Activated CD8-positive, alpha-beta memory T cell treated with anti-CD3 and anti-CD28 coated beads, Interleukin-2, amount 50 U/mL, for 48 hours (primary cell): Measurements from ENCODE around the gene SNAP29.
"Not testable (repeated sequence)": the region's sequence is repeated elsewhere in the genome, so short reads cannot be mapped to it uniquely, and the experiment has no call there.

ENCODE experiments used
- DNase-seq: peaks from one replicate; pipeline ENCODE4 v3.0.0-alpha.2; 2020

Gene SNAP29

DNA sequence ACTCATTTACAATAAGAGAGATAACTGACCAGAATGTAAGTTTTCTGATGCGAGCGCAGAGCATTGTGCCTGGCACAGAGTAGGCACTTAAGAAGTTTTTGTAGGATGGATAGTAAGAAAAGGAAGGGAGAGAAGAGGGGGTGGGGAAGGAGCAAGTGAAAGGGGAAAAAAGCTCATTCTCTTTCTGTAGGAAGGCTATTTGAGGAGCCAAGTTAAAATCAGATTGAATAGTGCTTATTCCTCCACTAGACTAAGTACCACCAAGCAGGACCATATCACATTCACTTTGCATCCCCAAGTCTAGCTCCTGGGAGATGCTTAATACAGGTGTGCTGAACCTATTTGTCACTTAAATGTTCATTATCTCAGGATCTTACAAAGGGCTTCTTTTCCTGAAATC, 44.3 kb downstream of the SNAP29 start:
- DNase-seq: no peak

DNA sequence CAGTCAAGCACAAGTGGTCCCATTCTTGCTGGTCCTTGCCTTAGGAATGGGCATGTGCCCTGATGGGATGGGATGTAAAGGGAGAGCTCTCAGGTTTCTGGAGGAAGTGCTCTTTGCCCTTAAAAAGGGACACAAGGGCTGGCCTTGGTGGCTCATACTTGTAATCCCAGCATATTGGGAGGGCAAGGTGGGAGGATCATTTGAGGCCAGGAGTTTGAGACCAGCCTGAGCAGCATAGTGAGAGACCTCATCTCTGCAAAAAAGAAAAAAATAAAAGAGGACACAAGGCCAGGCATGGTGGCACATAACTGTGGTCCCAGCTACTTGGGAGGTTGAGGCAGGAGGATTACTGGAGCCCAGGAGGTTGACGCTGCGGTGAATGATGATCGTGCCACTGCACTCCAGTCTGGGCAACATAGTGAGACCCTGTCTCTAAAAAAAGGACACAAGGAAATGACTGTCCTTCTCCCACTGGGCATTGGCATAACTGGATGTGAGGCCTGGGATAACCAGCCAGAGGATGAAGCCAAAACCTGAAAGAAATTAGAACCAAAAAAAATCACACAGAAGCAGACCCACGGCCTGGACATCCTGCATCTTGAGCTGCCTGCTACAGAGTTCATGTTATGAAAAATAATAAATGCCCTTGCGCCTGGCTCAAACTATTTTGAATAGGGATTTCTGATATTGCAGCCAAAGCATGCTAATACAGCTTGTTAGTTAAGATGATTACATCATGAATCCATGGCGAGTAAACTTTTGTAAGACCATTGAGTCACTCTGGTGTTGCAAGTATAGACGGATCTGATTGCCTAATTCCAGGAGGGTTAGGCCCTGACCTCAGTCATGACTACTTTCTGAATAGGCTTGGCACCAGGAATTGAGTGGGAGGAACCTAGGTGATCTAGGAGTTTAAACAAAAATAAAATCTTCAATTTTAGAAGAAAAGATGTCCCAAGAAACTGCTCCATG, 45.5 kb downstream of the SNAP29 start:
- no peak for DNase-seq

DNA sequence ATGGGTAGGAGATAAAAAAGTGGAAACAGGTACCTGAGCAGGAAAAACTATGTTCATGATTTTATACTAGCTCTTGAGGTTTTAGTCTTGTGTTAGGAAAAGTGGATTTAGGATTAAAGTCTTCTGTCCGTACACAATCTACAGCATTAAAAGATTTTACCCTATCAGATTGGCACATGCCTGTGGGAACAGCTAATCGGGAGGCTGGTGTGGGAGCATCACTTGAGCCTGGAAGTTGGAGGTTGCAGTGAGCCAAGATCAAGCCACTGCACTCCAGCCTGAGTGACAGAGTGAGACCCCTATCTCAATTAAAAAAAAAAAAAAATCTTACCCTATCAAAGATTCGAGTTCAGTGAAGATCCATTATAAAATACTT, 46.2 kb downstream of the SNAP29 start:
- DNase-seq: no peak

DNA sequence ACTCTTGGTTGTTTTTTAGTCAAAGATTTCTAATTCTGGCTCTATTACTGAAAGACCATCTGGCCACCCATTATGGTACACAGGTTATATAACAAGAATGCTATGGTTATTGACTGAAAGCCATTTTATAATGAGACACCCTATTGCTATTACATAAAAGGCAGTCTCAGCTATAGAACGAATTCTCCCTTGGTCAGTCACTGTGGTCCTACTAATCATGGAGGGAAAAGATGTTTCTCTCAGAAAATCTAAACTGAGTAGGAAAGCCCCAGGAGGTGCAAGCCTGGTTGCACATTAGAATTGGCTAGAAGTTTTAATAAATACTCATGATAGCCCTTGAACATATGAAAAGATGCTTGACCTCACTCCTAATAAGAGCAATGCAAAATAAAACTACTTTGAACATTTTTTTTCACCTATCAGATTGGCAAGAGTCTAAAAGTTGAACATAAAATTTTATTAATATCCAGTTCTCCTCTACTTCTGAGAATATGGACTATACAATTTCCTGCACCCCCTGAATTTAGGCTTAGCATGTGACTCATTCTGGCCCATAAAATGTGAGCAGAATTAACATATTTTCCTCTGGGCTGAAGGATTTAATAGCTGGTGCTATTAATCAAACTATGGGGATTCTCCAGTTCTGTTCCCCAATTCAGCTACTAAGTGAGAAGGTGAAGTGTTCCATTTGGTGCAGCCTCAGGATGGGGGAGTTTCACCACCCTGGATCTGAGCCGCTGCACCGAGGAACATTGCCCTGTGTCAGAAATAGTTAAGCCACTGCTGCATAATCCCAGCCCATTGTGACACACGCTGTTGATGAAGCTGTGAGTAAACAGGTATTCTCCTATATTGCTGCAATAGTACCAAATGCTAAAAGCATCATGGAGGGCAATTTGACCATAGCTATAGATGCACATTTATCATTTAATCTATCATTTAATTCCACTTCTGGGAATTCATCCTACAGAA, 46.9 kb downstream of the SNAP29 start:
- DNase-seq: no peak

DNA sequence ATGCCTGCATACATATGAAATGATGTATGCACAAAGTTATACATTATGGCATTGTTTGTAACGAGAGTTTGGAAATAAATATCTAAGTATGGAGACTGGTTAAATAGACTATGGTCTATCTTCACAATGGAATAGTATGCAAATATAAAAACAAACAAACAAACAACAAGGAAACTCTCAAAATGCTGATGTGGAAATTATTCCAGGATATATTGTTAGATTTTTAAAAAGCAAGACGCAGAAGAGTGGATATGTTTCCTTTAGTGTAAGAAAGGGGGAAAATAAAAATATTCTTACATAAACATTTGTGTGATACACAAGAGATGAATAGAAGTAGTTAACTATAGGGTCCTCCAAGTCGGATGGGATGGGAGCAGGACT, 47.6 kb downstream of the SNAP29 start:
- DNase-seq: no peak

DNA sequence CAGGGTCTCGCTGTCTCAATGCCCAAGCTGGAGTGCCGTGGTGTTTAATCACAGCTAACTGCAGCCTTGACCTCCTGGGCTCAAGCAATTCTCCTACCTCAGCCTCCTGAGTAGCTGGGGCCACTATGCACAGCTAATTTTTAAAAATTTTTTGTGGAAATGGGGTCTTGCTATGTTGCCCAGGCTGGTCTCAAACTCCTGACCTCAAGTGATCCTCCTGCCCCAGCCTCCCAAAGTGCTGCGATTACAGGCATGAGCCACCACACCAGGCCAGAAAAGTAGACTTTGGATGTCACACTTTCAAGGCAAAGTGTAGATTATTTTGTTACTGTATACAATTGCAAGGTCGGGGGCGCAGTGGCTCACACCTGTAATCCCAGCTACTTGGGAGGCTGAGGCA, 49.9 kb downstream of the SNAP29 start:
- not testable (repeated sequence) for DNase-seq

DNA sequence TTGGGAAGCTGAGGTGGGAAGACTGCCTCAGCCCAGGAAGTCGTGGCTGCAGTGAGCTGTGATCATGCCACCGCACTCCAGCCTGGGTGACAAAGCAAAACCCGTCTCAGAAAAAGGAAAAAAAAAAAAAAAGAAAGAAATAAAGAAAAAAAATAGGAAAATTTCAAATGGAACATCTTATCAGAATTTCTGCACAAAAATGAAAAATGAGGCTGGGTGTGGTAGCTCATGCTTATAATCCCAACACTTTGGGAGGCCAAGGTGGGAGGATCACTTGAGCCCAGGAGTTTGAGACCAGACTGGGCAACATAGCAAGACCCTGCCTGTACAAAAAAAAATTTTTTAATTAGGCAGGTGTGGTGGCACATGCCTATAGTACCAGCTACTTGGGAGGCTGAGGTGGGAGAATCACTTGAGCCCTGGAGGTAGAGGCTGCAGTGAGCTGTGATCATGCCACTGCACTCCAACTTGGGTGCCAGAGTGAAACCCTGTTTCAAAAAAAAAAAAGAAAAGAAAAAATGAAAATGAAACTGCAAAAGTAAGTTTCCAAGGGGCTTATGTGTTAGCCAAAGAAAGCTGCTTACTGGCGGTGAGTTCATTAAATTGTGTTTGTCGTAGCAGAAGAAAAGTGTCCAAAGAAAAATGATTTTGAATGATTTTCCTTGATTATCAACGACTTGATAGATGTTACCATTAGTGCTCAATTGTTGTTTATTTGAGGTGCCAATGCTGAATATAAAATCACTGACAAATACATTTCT, 50.9 kb downstream of the SNAP29 start:
- DNase-seq: no peak

DNA sequence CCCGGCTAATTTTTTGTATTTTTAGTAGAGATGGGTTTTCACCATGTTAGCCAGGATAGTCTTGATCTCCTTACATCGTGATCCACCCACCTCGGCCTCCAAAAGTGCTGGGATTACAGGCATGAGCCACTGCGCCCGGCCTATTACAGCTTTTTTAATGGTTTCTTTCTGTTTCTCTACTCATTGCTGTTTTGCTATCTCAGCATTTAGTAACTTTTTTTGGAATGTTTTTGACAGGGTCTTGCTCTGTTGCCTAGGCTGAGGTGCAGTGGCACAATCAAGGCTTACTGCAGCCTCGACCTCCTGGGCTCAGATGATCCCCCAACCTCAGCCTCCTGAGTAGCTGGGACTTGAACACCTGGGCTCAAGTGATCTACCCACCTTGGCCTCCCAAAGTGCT, 53.7 kb downstream of the SNAP29 start:
- DNase-seq: no peak

DNA sequence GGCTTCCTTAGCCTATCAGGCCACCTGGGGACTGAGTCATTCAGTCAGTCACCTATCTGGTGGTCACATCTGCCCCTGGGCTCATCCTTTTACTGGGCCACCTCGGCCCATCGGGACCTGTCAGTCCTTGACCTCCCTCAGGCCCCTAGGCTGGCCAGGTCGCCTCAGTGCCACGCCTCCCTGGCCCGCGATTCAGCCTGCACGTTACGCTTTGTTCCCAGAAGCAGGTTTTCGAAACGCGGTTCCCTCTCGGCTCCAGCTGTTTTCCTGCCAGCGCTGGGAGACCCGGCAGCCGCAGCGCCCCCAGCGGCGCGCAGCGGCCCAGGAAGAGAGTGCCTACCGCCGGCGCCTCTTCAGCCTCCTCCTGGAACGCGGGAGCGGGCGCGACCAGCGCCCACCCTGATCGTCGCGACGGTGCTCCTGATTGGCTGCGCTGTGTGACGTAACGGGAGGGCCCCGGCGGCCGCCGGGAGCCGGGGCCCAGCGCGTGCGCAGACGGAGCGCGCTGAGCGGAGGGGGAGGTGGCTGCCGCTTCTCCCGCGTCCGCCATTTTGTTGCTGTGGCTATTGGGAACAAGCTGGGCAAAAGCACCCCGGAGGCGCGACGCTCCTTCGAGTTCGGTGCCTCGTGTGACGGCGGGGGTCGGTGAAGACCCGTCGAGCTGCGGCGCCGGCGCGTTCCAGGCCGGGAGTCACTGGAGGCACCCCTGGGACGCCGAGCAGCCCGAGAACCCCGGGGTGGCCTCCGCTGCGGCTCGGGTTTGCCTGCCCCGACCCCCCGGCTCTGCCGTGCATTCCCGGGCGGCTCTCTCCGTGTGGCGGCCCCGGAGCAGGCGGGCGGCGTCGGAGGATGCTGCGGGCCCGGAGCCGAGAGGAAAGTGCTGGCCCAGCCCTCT, 58.4 kb downstream of the SNAP29 start, which contains the start of gene CRKL:
Gene CRKL (plus strand): TSS at position 492 of the 895 bp plus-strand sequence. CDS start 528 bp downstream, outside the sequence.
- peak; percentile 97 for DNase-seq

DNA sequence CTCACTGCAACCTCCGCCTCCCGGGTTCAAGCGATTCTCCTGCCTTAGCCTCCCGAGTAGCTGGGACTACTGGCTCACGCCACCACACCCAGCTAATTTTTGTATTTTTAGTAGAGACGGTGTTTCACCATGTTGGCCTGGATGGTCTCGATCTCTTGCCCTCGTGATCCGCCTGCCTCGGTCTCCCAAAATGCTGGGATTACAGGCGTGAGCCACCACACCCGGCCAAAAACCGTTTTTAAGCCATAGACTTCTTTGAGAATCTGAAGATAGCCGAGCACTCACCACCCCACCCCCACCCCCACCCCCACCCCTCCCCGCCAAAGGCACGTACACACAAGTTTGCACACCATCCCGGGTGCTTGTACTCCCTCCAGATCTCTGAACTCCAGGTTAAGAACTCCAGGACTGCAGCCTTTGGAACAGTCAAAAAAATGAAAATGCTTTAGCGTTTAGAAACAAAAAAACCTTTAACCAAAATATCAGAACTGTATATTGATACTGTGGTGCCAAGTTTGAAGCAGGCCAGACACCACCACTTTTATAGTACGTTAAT, 59.9 kb downstream of the SNAP29 start:
- no peak for DNase-seq

DNA sequence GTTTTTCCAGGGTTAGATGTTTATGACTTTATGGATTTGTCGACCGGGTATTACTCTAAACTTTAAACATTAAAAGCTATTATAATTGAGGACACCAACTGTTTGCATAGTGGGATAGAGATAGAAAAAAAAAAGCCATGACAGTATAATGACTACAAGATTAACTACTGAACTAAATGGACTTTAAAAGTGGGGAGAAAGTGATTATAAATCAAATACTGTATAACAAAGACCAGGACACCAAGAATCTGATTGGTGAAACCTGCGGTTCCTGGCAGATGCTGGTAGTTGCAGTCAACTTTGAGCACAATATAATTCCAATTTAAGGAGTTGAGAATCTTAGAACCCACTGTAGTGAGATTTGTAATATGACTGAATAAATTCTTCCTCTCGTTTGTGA, 60.9 kb downstream of the SNAP29 start:
- DNase-seq: no peak

DNA sequence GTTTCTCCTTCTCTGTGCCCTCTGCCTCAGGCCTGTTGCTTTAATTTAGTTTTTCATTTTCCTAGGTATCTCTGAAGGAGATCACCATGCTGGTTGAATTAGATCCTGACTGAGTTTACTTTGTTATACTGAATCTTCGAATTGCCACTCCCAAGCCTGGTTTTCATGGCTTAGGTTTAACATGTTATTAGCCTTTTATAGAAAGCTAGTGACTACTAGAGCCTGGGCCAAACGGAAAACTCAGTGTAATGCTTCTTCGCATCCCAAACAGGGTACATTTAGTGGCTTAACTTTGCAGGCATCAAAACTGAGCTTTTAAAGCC, 62.0 kb downstream of the SNAP29 start:
- no peak for DNase-seq

DNA sequence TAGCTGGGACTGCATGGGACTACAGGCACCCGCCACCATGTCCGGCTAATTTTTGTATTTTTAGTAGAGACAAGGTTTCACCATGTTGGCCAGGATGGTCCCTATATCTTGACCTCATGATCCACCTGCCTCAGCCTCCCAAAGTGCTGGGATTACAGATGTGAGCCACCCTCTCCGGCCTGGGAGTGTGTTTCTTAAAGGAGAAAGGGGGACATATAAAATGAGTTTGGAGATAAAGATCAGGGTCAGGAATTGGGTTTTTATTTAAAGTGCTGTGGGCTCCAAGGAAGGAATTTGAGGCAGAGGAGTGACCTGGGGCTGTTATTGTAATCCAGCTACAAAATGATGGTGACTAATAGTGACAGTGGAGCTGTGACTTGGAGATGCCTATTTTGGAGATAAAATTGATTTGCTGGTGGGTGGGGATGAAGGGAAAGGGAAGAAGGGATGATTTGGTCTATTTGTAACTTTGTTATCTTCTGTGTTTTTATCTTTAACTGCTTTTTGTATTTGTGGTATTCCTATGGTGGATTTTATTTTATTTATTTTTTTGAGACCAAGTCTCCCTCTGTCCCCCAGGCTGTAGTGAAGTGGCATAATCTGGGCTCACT, 63.4 kb downstream of the SNAP29 start:
- DNase-seq: no peak

DNA sequence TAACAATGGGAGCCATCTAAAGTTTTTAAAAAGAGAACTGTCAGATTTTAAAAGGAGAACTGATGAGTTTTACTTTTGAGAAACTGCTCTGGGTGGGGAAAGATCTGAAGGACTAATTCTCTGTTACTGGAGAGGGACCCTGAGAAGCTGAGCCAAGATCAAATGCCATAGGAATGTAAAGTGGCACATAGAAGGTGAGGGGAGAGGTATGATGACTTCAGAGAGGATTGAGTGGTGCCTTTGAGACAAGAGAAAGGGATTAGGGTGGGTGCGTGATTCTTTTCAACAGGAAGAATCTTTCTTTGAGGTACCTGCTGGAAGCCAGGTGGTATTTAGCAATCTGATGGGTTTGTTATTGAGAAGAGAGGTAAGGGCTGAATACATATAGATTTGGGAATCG, 67.4 kb downstream of the SNAP29 start:
- no peak for DNase-seq

DNA sequence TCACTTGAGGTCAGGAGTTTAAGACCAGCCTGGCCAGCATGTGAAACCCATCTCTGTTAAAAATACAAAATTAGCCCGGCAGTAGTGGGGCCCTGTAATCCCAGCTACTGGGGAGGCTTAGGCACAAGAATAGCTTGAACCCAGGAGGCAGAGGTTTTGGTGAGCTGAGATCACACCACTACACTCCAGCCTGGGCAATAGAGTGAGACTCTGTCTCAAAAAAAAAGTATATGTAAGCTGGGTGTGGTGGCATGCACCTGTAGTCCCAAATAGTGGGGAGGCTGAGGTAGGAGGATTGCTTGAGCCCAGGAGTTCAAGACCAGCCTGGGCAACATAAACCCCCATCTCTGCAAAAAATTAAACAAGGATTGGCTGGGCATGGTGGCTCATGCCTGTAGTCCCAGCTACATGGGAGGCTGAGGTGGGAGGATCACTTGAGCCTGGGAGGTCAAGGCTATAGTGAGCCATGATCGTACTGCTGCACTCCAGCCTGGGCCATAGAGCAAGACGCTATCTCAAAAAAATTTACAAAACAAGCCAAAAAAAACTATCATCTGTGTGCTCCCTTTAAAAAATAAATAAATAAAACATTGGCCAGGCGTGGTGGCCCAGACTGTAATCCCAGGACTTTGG, 69.2 kb downstream of the SNAP29 start:
- no peak for DNase-seq

DNA sequence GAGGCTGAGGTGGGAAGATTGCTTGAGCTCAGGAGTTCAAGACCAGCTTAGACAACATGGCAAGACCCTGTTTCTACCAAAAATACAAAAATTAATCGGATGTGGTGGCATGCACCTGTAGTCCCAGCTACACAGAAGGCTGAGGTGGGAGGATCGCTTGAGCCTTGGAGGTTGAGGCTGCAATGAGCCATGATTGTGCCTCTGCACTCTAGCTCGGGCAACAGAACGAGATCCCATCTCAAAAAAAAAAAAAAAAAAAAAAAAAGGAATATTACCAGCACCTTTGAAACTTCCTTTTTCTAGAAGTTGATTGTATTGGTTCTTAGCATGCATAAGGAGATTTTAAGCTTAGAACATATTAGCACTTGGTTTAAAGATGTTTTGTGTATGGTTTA, 69.8 kb downstream of the SNAP29 start:
- no peak for DNase-seq

DNA sequence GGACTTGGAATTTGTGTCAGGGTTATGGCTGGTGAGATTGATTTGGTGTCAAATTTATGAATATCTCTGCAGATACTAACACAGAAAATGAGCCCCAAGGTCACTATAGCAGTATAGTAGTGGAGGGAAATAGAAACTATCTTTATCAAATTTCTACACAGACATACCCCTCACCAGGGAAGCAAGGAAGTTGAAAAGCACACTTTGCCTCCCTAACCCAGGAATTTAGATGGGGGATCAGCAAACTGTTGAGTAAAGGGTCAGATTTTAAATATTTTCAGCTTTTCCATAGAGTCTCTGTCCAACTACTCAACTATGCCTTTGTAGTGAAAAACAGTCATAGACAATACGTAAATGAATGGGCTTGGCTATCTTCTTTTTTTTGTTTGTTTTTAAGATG, 71.2 kb downstream of the SNAP29 start:
- DNase-seq: no peak

DNA sequence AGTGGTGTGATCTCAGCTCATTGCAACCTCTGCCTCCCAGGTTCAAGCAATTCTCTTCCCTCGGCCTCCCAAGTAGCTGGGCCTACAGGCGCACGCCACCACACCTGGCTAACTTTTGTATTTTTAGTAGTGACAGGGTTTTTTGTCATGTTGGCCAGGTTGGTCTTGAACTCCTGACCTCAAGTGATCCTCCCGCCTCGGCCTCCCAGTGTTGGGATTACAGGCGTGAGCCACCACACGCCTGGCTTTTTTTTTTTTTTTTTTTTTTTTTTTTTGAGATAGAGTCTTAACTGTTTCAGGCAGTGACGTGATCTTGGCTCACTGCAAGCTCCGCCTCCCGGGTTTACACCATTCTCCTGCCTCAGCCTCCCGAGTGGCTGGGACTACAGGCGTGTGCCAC, 71.6 kb downstream of the SNAP29 start:
- DNase-seq: not testable (repeated sequence)

DNA sequence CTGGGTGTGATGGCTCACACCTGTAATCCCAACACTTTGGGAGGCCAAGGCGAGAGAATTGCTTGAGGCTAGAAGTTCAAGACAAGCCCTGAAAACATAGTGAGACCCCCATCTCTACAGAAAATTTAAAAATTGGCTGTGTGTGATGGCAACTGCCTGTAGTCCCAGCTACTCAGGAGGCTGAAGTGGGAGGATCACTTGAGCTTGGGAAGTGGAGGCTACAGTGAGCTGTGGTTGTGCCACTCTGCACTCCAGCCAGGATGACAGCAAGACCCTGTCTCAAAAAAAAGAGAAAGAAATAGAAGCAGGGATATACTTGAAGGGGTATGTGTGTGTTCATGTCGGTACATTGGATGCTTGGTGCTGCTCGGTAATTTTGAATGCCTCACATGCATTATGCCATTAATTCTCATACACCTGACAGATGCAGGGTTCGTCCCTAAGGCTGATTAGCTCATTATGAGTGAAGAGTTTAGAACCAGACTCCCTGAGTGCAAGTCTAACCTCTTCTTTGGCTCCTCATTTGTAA, 72.4 kb downstream of the SNAP29 start:
- DNase-seq: no peak

DNA sequence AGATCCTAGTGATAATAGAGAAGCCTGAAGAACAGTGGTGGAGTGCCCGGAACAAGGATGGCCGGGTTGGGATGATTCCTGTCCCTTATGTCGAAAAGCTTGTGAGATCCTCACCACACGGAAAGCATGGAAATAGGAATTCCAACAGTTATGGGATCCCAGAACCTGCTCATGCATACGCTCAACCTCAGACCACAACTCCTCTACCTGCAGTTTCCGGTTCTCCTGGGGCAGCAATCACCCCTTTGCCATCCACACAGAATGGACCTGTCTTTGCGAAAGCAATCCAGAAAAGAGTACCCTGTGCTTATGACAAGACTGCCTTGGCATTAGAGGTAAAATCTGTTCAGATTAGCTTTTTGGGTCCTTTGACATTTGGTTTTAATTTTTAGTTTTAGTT, 75.1 kb downstream of the SNAP29 start:
- no peak for DNase-seq
